Body of pancreas (tissue), 4 donors: ENCODE data around the gene AMOTL1.

Source experiments
- CTCF ChIP-seq, 7 experiments: fragments of 450-650 bp in 4 of 7; fragments of 200-600 bp in 3 of 7; sonication (generic) in 3 of 7; IDR thresholded peaks; one replicate each; pipeline ENCODE4 v1.5.1; 2016 to 2019; ENCODE audit warnings: antibody characterized with exemption in 7 of 7
- POLR2A ChIP-seq, 3 donors: fragments of 450-650 bp; IDR thresholded peaks; one replicate each; pipeline ENCODE4 v1.6.1; 2016; ENCODE audit warnings: antibody characterized with exemption in 3 of 3, mild to moderate bottlenecking in 2 of 3

DNA sequence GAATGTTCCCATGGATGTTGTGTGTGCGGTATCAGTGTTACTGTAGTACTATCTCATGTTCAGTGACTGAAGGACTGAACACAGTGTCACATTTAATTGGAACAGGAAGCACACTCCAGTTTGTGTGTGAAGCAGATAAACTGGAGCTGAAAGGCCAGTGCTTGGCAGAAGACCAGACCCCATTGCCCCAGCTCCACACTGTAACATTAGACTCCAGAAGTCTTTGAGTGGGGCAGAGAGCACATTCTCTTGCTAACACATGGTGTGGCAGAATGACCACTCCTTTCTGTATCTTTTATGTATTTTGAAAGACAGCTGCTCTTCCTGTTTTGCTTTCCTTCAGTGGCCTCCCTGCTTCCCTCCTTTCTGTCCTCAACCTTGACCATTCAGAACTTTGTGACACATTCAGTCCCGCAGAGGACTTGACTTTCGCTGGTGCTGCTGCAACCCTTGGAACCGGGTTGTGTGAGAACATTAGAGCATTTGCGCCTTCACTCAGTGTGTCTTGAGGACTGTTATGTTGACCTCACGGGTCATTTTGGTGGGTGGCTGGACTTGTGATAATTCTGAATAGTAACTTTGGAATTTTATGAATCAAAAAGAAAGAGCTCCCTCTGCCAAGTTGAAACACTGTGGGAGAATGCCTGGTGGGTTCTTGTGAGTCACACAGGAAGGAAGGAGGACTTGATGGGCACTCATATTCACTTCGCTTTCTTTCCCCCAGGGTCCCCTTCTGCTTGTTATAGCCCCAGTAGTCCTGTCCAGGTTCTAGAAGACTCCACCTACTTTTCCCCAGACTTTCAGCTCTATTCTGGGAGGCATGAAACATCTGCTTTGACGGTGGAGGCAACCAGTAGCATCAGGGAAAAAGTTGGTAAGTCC is 26.4 kb downstream of the AMOTL1 start:
- TF ChIP-seq CTCF (IDR thresholded peaks at IDR 0.05) (peak in 1 of 7 experiments; percentile 11), POLR2A (IDR thresholded peaks at IDR 0.05) (peak in 1 of 3 donors; percentile 20)
